Thyroid gland (tissue), 4 donors: ENCODE results near the gene VSNL1. TPM values are rescaled to one million over a fixed set of nuclear protein-coding genes. Genes with fewer than 3 reads are reported as not detected.

Experiments used
- DNase-seq, 2 donors: peaks; one replicate each; pipeline ENCODE4 v3.0.0-alpha.2; 2019
- H3K27ac ChIP-seq, 3 donors: fragments of 200-600 bp; sonication (generic); 1 replicate in 2 of 3; 2 replicates in 1 of 3; pipeline ENCODE4 v1.5.1; 2016 to 2019; ENCODE audit warnings: mild to moderate bottlenecking in 1 of 3, moderate library complexity in 1 of 3
- H3K27me3 ChIP-seq: fragments of 200-600 bp; sonication (generic); one replicate; pipeline ENCODE4 v1.5.1; 2019
- H3K36me3 ChIP-seq, 2 donors: fragments of 200-600 bp; sonication (generic); one replicate each; pipeline ENCODE4 v1.5.1; 2016 to 2019
- H3K4me1 ChIP-seq, 2 donors: fragments of 200-600 bp; sonication (generic); one replicate each; pipeline ENCODE4 v1.5.1; 2017 to 2019
- H3K4me3 ChIP-seq, 3 donors: fragments of 200-600 bp; sonication (generic); replicated peaks in 1 of 3; 1 replicate in 2 of 3; 2 replicates in 1 of 3; pipeline ENCODE4 v1.5.1; 2016; ENCODE audit warnings: mild to moderate bottlenecking in 1 of 3
- H3K9me3 ChIP-seq: fragments of 200-600 bp; sonication (generic); one replicate; pipeline ENCODE4 v1.5.1; 2017
- CTCF ChIP-seq, 6 experiments: fragments of 200-600 bp in 3 of 6; fragments of 450-650 bp in 3 of 6; sonication (generic) in 3 of 6; IDR thresholded peaks; one replicate each; pipeline ENCODE4 v1.5.1; 2016 to 2019; ENCODE audit warnings: antibody characterized with exemption in 6 of 6, mild to moderate bottlenecking in 2 of 6, inconsistent platforms in 1 of 6, moderate library complexity in 1 of 6
- POLR2A ChIP-seq, 2 donors: fragments of 450-650 bp; IDR thresholded peaks; one replicate each; pipeline ENCODE4 v1.6.1; 2017; ENCODE audit warnings: antibody characterized with exemption in 2 of 2, mild to moderate bottlenecking in 2 of 2, moderate library complexity in 1 of 2
- whole genome bisulfite sequencing, 2 donors: methylation state at CpG; one replicate each; pipeline ENCODE4 v1.1.5; 2017; 5-methylcytosine and 5-hydroxymethylcytosine counted together
- intact Hi-C: fragments of 100-400 bp; cut with DNase I; formaldehyde crosslinking; loops from one replicate; pipeline ENCODE4 v1.15.1; 2023
- total RNA-seq, 4 donors: library from RNA; depleted of rRNA; stranded (reverse); fragments of >200 nt; gene quantifications; one replicate each; pipeline ENCODE4 v1.2.3, GENCODE V29; 2016

Gene VSNL1
- total RNA-seq, 4 donors from 2014 or later, result 0.33 to 0.45 TPM; not detected in 2

GRCh38 chr2:17547237-17547636 lies 6.7 kb downstream of the VSNL1 start:
- TF ChIP-seq POLR2A (IDR thresholded peaks at IDR 0.05), result no peak
- TF ChIP-seq CTCF (IDR thresholded peaks at IDR 0.05), result no peak
- WGBS, 2 donors, result 91 to 92% methylated on average over 2 of the region's 2 CpGs

GRCh38 chr2:17547737-17548136 lies 7.2 kb downstream of the VSNL1 start:
- no peak overlapping the region for H3K4me3 ChIP-seq
- DNase-seq, result no peak
- H3K27ac ChIP-seq, result no peak overlapping the region
- intact Hi-C loops, result no loop called here
- H3K36me3 ChIP-seq, result no peaks in the 10 kb centered on the region
- H3K9me3 ChIP-seq, result no peaks in the 10 kb centered on the region
- no peaks in the 10 kb centered on the region for H3K4me1 ChIP-seq
- TF ChIP-seq POLR2A (IDR thresholded peaks at IDR 0.05), result no peak
- TF ChIP-seq CTCF (IDR thresholded peaks at IDR 0.05), result no peak
- peaks cover 3% of the 10 kb centered on the region for H3K27me3 ChIP-seq
- 70 to 77% methylated on average over 5 of the region's 5 CpGs for WGBS, 2 donors

More at GRCh38 chr2:17547237-17547636, 6.7 kb downstream of the VSNL1 start:
- Histone ChIP-seq H3K9me3 (no peaks in the 10 kb centered on the region), H3K27ac (no peak overlapping the region), H3K36me3 (no peaks in the 10 kb centered on the region), H3K27me3 (peaks cover 3% of the 10 kb centered on the region), H3K4me3 (no peak overlapping the region), H3K4me1 (no peaks in the 10 kb centered on the region)
- DNase-seq, result no peak
- intact Hi-C loops, result no loop called here

- WGBS, 2 donors, result 87 to 93% methylated on average over 2 of the region's 2 CpGs
- no peaks in the 10 kb centered on the region for H3K36me3 ChIP-seq
- intact Hi-C loops, result no loop called here
Measured at GRCh38 chr2:17550907-17551306, 10.4 kb downstream of the VSNL1 start.

GRCh38 chr2:17555150-17555549 lies 14.7 kb downstream of the VSNL1 start:
- H3K4me3 ChIP-seq, result no peak overlapping the region
- no peaks in the 10 kb centered on the region for H3K9me3 ChIP-seq
- no peak for DNase-seq
- intact Hi-C loops, result no loop called here
- H3K27me3 ChIP-seq, result no peaks in the 10 kb centered on the region
- 89 to 96% methylated on average over 1 of the region's 1 CpG for WGBS, 2 donors
- TF ChIP-seq POLR2A (IDR thresholded peaks at IDR 0.05) (no peak), CTCF (IDR thresholded peaks at IDR 0.05) (no peak)
- H3K4me1 ChIP-seq, result no peaks in the 10 kb centered on the region
- H3K27ac ChIP-seq, result no peak overlapping the region
- H3K36me3 ChIP-seq, result no peaks in the 10 kb centered on the region

More at GRCh38 chr2:17550907-17551306, 10.4 kb downstream of the VSNL1 start:
- no peaks in the 10 kb centered on the region for H3K4me1 ChIP-seq
- TF ChIP-seq POLR2A (IDR thresholded peaks at IDR 0.05), result no peak
- TF ChIP-seq CTCF (IDR thresholded peaks at IDR 0.05), result no peak
- H3K27me3 ChIP-seq, result peaks cover 3% of the 10 kb centered on the region
- no peaks in the 10 kb centered on the region for H3K9me3 ChIP-seq
- DNase-seq, result no peak
- no peak overlapping the region for H3K27ac ChIP-seq
- H3K4me3 ChIP-seq, result no peak overlapping the region

- Histone ChIP-seq H3K36me3 (no peaks in the 10 kb centered on the region), H3K4me1 (no peaks in the 10 kb centered on the region), H3K4me3 (no peak overlapping the region), H3K27me3 (no peaks in the 10 kb centered on the region), H3K9me3 (no peaks in the 10 kb centered on the region), H3K27ac (no peak overlapping the region)
- DNase-seq, result no peak
- WGBS, 2 donors, result 61 to 68% methylated on average over 5 of the region's 5 CpGs
- intact Hi-C loops, result no loop called here
- TF ChIP-seq POLR2A (IDR thresholded peaks at IDR 0.05) (no peak), CTCF (IDR thresholded peaks at IDR 0.05) (no peak)
Measured at GRCh38 chr2:17557596-17557995, 17.1 kb downstream of the VSNL1 start.
